Measurements from ENCODE around the gene MIS18BP1.
"Not testable (repeated sequence)": the region's sequence is repeated elsewhere in the genome, so short reads cannot be mapped to it uniquely, and the experiment has no call there.

Gene MIS18BP1

DNA sequence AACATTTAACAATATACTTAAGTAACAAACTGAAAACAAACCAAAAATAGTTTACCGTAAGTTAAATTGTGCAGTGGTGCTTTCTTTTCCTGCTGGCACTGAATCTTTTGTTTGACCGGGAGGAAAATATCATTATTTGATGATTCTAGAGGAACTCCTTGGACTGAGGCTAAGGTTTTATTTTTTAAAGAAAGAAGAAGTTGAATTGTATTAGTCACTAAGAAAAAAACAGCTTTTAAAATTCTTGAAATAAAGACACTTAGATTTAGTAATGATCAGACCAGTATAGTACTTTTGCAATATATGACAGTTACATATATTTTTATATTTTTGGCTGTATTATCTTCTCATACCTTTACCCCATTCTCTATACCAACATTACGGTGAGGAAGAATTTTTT, 10.3 kb downstream of the MIS18BP1 start:
- DNase-seq = no peak

DNA sequence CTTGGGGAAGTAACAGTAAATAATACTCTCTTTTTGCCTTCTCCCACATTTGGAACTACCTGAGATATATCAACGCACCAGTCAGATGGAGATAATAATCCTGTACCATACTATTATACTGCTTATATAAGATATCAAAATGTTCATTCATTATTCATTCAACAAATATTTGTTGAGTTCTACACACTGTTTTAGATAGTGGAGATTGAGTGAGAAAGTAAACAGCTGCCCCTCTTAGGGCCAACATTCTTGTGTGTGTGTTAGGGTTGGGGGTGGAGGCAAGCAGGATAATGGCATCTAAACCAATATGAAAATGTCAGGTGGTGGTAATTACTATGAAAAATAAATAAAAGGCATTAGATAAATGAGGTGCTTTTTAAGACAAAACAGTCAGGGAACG, 14.0 kb downstream of the MIS18BP1 start:
- no peak for DNase-seq

DNA sequence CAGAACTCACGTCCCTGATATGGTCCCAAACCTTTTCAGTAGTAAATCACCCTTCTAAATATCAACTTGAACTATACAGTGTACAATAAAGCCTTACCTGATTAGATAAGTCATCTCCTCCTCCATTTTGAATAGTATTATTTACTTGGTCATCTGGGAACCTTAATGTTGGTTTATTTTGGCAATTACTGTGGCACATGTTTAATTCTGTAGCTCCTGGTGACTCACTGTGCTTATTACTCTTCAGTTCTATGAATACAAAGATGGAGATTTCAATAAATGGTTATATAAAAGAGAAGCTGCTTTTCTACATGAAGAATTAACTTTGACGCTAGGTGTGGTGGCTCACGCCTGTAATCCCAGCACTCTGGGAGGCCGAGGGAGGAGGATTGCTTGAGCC, 25.4 kb downstream of the MIS18BP1 start:
- DNase-seq = no peak

- no peak for DNase-seq
Observed at GRCh38 chr14:45222485-45223262, 30.3 kb downstream of the MIS18BP1 start.

- DNase-seq = not testable (repeated sequence)
Observed at GRCh38 chr14:45214341-45214740, 38.7 kb downstream of the MIS18BP1 start.

- not testable (repeated sequence) for DNase-seq
Observed at GRCh38 chr14:45213716-45214115, 39.3 kb downstream of the MIS18BP1 start.

GRCh38 chr14:45212231-45212630, 40.8 kb downstream of the MIS18BP1 start:
- DNase-seq = no peak

DNA sequence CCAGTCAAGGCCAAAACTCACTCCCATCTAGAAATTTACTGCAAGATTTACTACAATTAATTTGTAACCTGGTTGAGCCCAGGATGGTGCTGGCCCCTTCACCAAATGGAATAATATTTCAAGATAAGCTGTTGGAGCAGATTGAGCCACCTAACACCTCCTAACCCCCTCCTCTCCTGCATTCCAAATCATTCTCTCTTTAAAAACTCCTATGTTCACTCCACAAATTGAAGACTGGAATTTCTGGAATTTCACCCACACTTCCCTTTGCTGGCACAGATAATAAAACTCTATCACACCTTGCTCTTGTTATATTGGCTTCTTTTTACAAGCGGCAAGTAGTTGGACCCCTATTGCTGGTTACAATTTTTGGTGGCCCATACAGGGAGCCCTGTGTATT, 41.7 kb downstream of the MIS18BP1 start:
- DNase-seq = no peak

- DNase-seq = no peak
Observed at GRCh38 chr14:45210159-45210558, 42.8 kb downstream of the MIS18BP1 start.

DNA sequence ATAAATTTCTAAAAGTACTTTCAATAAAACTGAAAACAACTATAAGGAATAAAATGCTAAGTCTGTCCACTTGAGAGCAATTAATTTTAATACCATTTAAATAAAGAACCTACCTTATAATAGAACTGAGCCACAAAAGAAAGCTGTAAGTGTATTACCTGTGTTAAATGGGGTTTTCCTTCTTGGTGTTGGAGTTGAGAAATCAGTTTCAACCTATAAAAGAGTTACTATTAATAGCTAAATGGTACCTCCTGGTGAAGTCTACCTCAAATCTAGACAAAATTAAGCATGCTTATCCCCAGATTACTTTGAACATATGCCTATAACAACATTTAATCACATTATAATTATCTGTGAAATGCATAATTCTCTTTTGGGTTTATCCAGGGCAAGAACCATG, 48.8 kb downstream of the MIS18BP1 start:
- DNase-seq = no peak

DNA sequence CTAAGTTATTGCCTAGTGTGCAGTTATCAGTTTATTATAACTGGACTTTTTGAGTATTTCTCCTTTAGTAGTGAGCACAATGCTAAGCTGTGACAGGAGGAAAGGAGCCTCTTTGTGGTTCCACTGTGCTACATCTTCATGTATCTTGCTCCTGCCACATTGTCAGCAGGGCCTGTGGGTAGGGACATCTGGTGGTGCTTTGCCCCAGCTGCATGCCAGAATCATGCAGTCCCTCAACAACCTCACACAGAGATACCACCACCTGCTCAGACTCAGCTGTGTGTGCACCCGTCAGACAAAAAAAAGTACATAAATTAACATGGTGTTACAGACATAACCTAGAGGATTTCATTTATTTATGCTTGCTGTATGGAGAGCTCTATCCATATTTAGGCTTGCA, 51.1 kb downstream of the MIS18BP1 start:
- no peak for DNase-seq

GRCh38 chr14:45199230-45199629, 53.8 kb downstream of the MIS18BP1 start:
- DNase-seq = no peak

GRCh38 chr14:45198551-45198950, 54.5 kb downstream of the MIS18BP1 start:
- DNase-seq = no peak

GRCh38 chr14:45194964-45195363, 58.0 kb downstream of the MIS18BP1 start:
- no peak for DNase-seq

DNA sequence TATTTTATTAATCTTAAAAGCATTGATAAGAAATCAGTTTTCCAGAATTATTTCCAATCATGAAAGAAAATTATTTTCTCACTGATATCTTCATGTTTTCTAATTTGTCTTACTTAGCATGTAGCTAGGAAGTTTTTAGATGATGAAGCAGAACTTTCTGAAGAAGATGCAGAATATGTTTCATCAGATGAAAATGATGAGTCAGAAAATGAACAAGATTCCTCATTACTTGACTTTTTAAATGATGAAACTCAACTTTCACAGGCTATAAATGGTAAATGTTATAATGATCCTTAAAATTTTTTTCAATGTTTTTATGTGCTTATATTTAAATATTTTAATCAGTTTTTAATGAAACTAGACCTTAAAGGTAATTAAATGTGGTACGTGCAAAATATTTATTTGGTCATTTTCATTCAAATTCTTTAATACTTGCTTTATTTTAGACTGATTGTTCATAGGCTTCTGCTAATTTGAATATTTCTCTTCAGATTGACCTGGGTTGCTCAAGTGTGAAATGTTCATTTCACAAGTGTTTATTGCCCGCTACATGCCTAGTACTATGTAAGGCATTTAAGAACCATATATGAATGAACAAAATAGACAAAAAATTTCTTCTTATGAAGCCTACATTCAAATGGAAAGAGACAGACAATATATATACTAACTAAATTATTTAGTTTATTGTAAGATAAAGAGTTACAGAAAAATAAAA, 67.7 kb downstream of the MIS18BP1 start:
- DNase-seq = no peak

GRCh38 chr14:45181806-45182205, 71.2 kb downstream of the MIS18BP1 start:
- no peak for DNase-seq

- DNase-seq = no peak
Observed at GRCh38 chr14:45181329-45181728, 71.7 kb downstream of the MIS18BP1 start.

GRCh38 chr14:45177076-45177475, 75.9 kb downstream of the MIS18BP1 start:
- no peak for DNase-seq

DNA sequence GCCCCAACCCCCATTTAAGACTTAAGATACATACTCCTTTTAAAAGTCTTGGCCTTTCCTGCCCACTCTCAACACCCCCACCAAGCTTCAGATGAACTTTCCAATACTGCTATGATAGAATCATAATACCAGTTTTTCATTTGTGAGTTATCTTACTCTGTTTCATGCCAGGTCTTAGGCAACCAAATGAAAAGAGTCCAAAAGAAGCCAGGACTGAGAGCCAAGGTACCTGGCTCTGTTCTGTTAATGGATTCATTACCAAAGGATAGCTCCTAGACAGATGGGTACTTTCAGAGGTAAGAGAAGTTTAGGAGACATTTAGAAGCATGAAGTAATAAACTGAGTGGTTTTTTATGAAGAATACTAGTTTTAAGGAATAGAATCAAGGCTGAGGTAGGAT, 83.1 kb downstream of the MIS18BP1 start:
- DNase-seq = no peak

DNA sequence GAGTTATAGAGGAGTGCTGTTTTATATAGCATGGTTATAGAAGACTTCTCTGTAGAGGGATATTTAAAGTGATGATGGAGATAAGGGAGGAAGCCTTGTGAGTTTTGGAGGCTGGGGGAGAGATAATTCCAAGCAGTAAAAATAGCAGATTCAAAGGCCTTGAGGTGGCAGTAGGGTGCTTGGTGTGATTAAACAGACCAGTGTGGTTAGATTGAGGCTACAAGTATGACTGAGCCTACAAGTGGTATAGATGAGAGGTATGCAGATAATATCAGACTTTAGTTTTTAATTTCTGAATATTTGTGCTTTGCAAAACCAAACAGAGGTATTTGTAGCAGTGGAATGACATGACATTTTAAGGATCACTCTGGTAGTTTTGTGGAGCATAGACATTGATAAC, 96.9 kb downstream of the MIS18BP1 start:
- no peak for DNase-seq
